Uterus (tissue), 4 donors: ENCODE measurements around the gene NUDT17. TPM values are rescaled to one million over a fixed set of nuclear protein-coding genes. Genes with fewer than 3 reads are reported as not detected.
A peak's percentile ranks its signal among the peaks of the same experiment; 100 is the strongest.
"Not testable (repeated sequence)": the region's sequence is repeated elsewhere in the genome, so short reads cannot be mapped to it uniquely, and the experiment has no call there.

Experiments used
- DNase-seq, 2 donors: peaks; one replicate each; pipeline ENCODE4 v3.0.0-alpha.2; 2019 to 2020
- H3K27ac ChIP-seq, 2 donors: fragments of 200-600 bp; sonication (generic); 1 replicate in 1 of 2; 2 replicates in 1 of 2; pipeline ENCODE4 v1.5.1; 2016 to 2018
- H3K27me3 ChIP-seq, 2 donors: fragments of 200-600 bp; sonication (generic); one replicate each; pipeline ENCODE4 v1.5.1; 2018 to 2019; ENCODE audit warnings: control low read depth in 1 of 2
- H3K36me3 ChIP-seq, 2 donors: fragments of 200-600 bp; sonication (generic); one replicate each; pipeline ENCODE4 v1.5.1; 2019; ENCODE audit warnings: control low read depth in 1 of 2
- H3K4me1 ChIP-seq, 2 donors: fragments of 200-600 bp; sonication (generic); one replicate each; pipeline ENCODE4 v1.5.1; 2018 to 2019; ENCODE audit warnings: control low read depth in 1 of 2
- H3K4me3 ChIP-seq, 2 donors: fragments of 200-600 bp; sonication (generic); 1 replicate in 1 of 2; 2 replicates in 1 of 2; pipeline ENCODE4 v1.5.1; 2018 to 2019; ENCODE audit warnings: mild to moderate bottlenecking in 1 of 2
- H3K9me3 ChIP-seq, 2 donors: fragments of 200-600 bp; sonication (generic); one replicate each; pipeline ENCODE4 v1.5.1; 2019; ENCODE audit warnings: control low read depth in 1 of 2
- POLR2A ChIP-seq, 2 donors: fragments of 450-650 bp; IDR thresholded peaks; one replicate each; pipeline ENCODE4 v1.6.1; 2016; ENCODE audit warnings: antibody characterized with exemption in 2 of 2, mild to moderate bottlenecking in 1 of 2, moderate library complexity in 1 of 2
- intact Hi-C: fragments of 100-400 bp; cut with DNase I; formaldehyde crosslinking; loops from one replicate; pipeline ENCODE4 v1.15.1; 2023; ENCODE audit warnings: low total_unique reads
- total RNA-seq, 4 donors: library from RNA; depleted of rRNA in 3 of 4; stranded (reverse); fragments of >200 nt in 3 of 4; gene quantifications; one replicate each; pipeline versions ENCODE4 v1.1.0 to v1.2.4, GENCODE V29; 2014 to 2023
- TF ChIP-seq, protein P1 (sequence below), 4 experiments: fragments of 200-600 bp in 2 of 4; fragments of 450-650 bp in 2 of 4; sonication (generic) in 2 of 4; IDR thresholded peaks; one replicate each; pipeline ENCODE4 v1.5.1; 2016 to 2019; ENCODE audit warnings: antibody characterized with exemption in 4 of 4, mild to moderate bottlenecking in 2 of 4, moderate library complexity in 1 of 4
- donor health status: DM: yes; HTN: yes; CAD: no.

The NUDT17 gene
- total RNA-seq, 4 donors from 2014 or later: 2.5 to 5.6 (median 4.7) TPM; not detected in 1

DNA sequence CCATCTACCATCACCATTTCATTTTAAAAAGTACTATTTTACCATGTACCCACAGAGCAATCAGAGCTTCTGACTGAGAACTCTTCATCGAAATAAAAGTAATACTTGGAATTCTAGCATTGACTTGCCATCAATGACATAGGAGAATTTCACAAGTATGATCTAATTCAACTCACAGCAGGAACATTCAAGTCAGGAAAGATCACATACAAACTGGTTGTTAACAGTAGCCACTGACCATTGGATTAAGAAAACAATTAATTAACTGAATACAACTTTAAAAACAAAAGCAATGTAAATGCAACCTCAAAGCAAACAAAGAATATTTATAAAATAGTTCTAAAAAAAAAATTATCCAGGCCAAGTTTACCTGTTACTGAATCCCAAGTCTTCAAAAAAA is 40.4 kb upstream of the NUDT17 start:
- no peaks in the 10 kb centered on the region for H3K36me3 ChIP-seq
- no peak for TF ChIP-seq POLR2A (IDR thresholded peaks at IDR 0.05)
- peaks cover 0 to 4% of the 10 kb centered on the region in 2 donors for H3K4me1 ChIP-seq
- no peaks in the 10 kb centered on the region for H3K27me3 ChIP-seq
- H3K27ac ChIP-seq: no peak overlapping the region
- intact Hi-C loops: no loop called here
- no peaks in the 10 kb centered on the region for H3K9me3 ChIP-seq
- H3K4me3 ChIP-seq: no peak overlapping the region
- no peak for DNase-seq

DNA sequence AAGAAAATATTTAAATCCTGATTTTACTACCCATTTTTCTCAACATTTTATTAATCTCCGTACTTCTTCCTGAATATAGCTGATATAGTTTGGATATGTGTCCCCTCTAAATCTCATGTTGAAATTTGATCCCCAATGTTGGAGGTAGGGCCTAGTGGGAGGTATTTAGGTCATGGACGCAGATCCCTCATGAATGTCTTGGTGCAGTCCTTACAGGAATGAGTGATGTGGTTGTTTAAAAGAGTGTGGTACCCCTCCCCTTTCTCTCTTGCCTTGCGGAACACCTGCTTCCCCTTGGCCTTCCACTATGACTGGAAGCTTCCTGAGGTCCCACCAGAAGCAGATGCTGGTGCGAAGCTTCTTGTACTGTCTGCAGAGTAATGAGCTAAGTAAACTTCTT is 39.0 kb upstream of the NUDT17 start:
- Histone ChIP-seq H3K4me3 (no peak overlapping the region), H3K4me1 (peaks cover 0 to 4% of the 10 kb centered on the region in 2 donors), H3K27ac (no peak overlapping the region), H3K36me3 (no peaks in the 10 kb centered on the region), H3K27me3 (no peaks in the 10 kb centered on the region), H3K9me3 (no peaks in the 10 kb centered on the region)
- no peak for DNase-seq
- TF ChIP-seq, protein P1, sequence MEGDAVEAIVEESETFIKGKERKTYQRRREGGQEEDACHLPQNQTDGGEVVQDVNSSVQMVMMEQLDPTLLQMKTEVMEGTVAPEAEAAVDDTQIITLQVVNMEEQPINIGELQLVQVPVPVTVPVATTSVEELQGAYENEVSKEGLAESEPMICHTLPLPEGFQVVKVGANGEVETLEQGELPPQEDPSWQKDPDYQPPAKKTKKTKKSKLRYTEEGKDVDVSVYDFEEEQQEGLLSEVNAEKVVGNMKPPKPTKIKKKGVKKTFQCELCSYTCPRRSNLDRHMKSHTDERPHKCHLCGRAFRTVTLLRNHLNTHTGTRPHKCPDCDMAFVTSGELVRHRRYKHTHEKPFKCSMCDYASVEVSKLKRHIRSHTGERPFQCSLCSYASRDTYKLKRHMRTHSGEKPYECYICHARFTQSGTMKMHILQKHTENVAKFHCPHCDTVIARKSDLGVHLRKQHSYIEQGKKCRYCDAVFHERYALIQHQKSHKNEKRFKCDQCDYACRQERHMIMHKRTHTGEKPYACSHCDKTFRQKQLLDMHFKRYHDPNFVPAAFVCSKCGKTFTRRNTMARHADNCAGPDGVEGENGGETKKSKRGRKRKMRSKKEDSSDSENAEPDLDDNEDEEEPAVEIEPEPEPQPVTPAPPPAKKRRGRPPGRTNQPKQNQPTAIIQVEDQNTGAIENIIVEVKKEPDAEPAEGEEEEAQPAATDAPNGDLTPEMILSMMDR (IDR thresholded peaks at IDR 0.05): no peak
- no peak for TF ChIP-seq POLR2A (IDR thresholded peaks at IDR 0.05)
- intact Hi-C loops: no loop called here

DNA sequence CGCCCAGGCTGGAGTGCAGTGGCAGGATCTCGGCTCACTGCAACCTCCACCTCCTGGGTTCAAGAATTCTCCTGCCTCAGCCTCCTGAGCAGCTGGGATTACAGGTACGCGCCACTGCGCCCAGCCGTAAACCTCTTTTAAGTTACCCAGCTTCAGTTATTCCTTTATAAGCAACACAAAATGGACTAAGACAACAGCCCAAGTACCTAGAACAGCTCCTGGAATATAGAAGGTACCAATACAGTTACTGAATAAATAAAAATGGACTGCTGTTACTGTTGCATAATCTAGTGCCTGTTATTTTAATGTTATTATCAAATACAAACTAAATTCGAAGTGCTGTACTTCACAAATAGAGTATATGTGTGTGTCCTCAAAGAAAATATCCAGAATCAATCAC is 38.6 kb upstream of the NUDT17 start:
- Histone ChIP-seq H3K4me1 (peaks cover 0 to 4% of the 10 kb centered on the region in 2 donors), H3K36me3 (no peaks in the 10 kb centered on the region), H3K27ac (no peak overlapping the region), H3K4me3 (no peak overlapping the region), H3K9me3 (no peaks in the 10 kb centered on the region), H3K27me3 (no peaks in the 10 kb centered on the region)
- intact Hi-C loops: no loop called here
- TF ChIP-seq, protein P1 (IDR thresholded peaks at IDR 0.05): no peak
- TF ChIP-seq POLR2A (IDR thresholded peaks at IDR 0.05): no peak
- DNase-seq: no peak

DNA sequence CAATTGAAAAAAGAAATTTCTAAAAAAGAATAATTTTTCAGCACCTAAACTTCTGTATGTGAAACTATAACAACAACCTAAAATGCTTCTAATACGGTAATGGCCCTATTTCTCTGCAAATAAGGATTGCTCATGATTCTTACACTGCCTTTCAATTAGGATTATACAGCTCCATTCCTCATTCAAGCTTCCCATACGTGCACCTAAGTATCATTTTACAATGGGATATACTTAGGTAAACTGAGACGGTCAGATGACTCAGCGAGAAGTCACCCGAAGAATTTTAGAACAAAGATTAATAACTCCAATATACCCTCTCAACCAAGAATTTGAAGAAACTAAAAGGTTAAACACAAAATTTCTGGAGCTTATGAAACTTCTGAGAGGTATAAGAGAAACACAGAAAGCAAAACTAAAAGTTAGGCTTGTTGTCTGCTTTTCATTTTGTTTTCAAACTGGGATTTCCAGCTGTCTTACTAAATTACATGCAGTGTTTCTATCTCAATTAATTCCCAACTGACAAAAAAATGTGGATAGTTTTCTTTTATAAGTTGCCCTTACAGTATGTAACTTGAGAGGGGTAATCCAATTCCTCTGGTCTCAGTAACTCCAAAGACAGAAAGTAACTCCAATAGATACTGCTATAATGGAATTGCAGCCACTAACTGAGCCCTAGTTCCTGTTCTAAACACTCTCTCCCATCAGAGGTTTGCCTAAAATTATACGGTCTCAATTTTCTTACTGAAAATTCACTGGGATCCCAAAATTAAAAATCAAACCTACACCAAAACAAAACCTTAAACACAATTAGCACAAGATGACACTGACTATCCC is 32.2 kb upstream of the NUDT17 start:
- H3K27me3 ChIP-seq, intact Hi-C loops, H3K4me3 ChIP-seq, H3K27ac ChIP-seq, DNase-seq, H3K36me3 ChIP-seq, H3K9me3 ChIP-seq, H3K4me1 ChIP-seq: not testable (repeated sequence)

DNA sequence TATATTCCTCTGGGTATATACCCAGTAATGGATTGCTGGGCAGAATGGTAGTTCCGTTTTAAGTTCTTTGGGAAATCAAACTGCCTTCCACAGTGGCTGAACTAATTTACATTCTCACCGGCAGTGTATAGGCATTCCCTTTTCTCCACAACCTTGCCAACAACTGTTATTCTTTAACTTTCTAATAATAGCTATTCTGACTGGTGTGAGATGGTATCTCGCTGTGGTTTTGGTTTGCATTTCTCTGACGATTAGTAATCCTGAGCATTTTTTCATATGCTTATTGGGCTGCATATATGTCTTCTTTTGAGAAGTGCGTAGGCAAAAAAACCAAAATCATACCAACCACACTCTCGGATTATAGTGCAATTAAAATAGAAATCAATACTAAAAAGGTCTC is 27.3 kb upstream of the NUDT17 start:
- H3K4me3 ChIP-seq, DNase-seq, H3K9me3 ChIP-seq, H3K36me3 ChIP-seq, intact Hi-C loops, H3K4me1 ChIP-seq, H3K27me3 ChIP-seq, H3K27ac ChIP-seq: not testable (repeated sequence)

DNA sequence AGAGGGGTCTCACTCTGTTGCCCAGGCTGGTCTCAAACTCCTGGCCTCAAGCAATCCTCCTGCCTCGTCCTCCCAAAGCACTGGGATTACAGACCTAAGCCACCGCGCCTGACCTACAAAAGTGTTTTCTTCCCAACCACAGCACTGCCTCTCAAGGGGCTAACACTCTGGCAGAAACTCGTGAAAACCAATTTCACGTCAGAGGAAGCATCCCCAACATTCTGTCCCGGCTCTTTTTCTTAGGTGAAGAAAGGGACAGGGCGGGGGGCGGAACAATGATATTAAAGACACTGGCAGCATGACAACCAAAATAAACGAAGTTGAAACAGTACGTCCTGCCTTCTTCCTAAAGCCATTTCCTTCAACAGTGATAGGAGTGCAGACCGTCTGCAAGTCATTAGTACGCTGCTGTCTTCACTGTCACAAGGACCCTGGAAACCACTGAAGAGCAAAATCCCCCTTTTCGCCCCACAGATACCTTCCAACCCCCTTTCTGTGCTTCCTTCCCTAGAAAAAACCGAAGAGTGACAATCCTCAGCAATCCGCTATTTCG is 22.6 kb upstream of the NUDT17 start:
- H3K4me1 ChIP-seq, H3K27me3 ChIP-seq, H3K4me3 ChIP-seq, intact Hi-C loops, H3K36me3 ChIP-seq, DNase-seq, H3K9me3 ChIP-seq: not testable (repeated sequence)
- H3K27ac ChIP-seq: peak overlapping the region in 1 of 2 donors; percentile 49

DNA sequence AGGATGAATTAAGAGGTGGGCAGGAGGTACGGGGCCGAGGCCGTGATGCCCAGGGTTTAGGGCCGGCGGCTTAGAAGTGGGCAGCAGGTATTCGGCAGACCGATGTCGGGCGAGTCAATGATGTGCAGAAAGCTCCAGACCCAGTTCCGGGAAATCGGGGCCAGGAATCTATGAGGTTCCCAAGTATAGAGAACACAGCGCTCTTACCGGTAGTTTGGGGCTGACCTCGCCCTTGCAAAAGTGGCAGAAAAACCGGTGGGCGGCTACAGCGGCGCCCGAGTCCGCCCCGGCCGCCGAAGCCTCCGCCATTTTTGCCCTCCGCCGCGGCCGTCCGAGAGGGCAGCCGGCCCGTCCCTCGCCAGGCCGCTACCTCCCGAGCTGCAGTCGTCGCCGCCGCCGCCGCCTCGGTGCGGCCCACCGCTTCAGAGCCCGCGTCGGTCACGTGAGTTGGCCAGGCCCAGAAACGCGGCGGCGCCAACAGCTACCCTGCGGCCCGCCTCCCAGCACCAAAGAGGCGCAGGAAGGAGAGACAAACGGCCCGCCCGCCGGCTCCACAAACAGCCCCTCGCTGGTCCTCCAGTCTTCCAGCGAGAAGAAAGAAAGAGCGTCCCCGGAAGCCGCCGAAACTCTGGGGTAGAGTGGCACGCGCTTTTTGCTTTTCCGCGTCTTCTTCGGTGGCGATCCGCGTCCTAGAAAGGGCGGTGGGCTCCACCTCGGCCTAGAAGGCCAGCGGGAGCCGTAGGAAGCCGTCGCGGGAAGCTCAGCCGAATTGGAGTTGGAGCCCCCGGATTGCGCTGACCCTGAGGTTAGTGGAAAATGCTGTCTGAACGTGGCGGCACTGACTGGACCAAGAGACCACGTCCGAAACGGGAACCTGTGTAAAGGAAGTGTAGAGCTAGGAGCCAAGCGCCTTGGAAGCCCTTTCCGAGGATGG is 21.6 kb upstream of the NUDT17 start, which contains the start of the genes POLR3C and RNF115:
POLR3C (plus strand) TSS at position 636 of the 934 bp plus-strand sequence. CDS start 1,577 bp downstream, outside the sequence.
RNF115 (minus strand) TSS at position 531 of the 934 bp plus-strand sequence; CDS start at position 309, 222 bp downstream.
- TF ChIP-seq POLR2A (IDR thresholded peaks at IDR 0.05): peak; percentile 83 to 88
- TF ChIP-seq, protein P1 (IDR thresholded peaks at IDR 0.05): peak in 1 of 4 experiments; percentile 20

More for the DNA sequence above, 21.6 kb upstream of the NUDT17 start, which contains the start of the genes POLR3C and RNF115:
- Histone ChIP-seq H3K27me3 (no peaks in the 10 kb centered on the region), H3K36me3 (no peaks in the 10 kb centered on the region), H3K4me3 (peak within 1 kb of the TSS; percentile 74 to 82), H3K27ac (peak within 1 kb of the TSS; percentile 86 to 96), H3K4me1 (no peaks in the 10 kb centered on the region), H3K9me3 (no peaks in the 10 kb centered on the region)
- intact Hi-C loops: no loop called here
- peak; percentile 88 to 90 for DNase-seq
